ENCODE data around the gene EPC1.

GRCh38 chr10:32268788-32269187 is 78.2 kb downstream of the EPC1 start:
- TF ChIP-seq EZH2 (IDR thresholded peaks at IDR 0.05) (no peak), POLR2AphosphoS5 (IDR thresholded peaks at IDR 0.05; ENCODE audit: borderline replicate concordance, low read depth, low read length) (no peak), FOXP2 (optimal IDR thresholded peaks at IDR 0.05; ENCODE audit: control extremely low read depth, extremely low read length, insufficient read depth) (no peak)
